Measurements from ENCODE around the gene KCNT1.

KCNT1 gene

GRCh38 chr9:135788576-135789300 lies 86.8 kb downstream of the KCNT1 start:
- Histone ChIP-seq H3K79me1 (ENCODE audit: low read depth, low read length) (no peaks in the 10 kb centered on the region), H3K27me3 (ENCODE audit: control insufficient read depth in 3 of 3, insufficient read depth in 3 of 3, low read depth in 1 of 3, low read length in 3 of 3) (peaks cover 0 to 48% (median 0%) of the 10 kb centered on the region in 3 experiments), H3K4ac (ENCODE audit: low read length) (no peak overlapping the region), H4K91ac (ENCODE audit: low read depth, low read length, poor library complexity) (no peak overlapping the region), H2BK5ac (ENCODE audit: low read length) (peak overlapping the region; percentile 75), H2AFZ (ENCODE audit: low read length) (no peak overlapping the region), H3K9me3 (replicated peaks in 1 of 2; ENCODE audit: control insufficient read depth in 2 of 2, insufficient read depth in 1 of 2, low read depth in 1 of 2, low read length in 2 of 2) (no peaks in the 10 kb centered on the region), H2BK15ac (ENCODE audit: low read length) (peak overlapping the region; percentile 67), H2BK12ac (ENCODE audit: low read length) (peak overlapping the region; percentile 90), H4K8ac (ENCODE audit: low read depth, low read length) (peak overlapping the region; percentile 17), H3K36me3 (replicated peaks in 1 of 2; ENCODE audit: control insufficient read depth in 2 of 2, insufficient read depth in 2 of 2, low read length in 2 of 2) (no peaks in the 10 kb centered on the region), H3K9ac (ENCODE audit: low read depth, low read length, poor library complexity) (no peak overlapping the region), H2BK120ac (ENCODE audit: low read depth, low read length) (no peak overlapping the region), H3K27ac (replicated peaks; ENCODE audit: low read length) (no peak overlapping the region), H3K14ac (ENCODE audit: low read length) (peak overlapping the region; percentile 38), H3K4me3 (ENCODE audit: low read length in 2 of 2) (no peak overlapping the region), H3K23ac (ENCODE audit: low read depth, low read length, poor library complexity) (no peak overlapping the region), H3K4me1 (ENCODE audit: control insufficient read depth in 2 of 2, insufficient read depth in 1 of 2, low read depth in 1 of 2, low read length in 2 of 2) (no peaks in the 10 kb centered on the region), H2AK5ac (ENCODE audit: low read depth, low read length) (peak overlapping the region; percentile 6), H3K4me2 (ENCODE audit: insufficient read depth, low read length, poor library complexity, severe bottlenecking) (no peak overlapping the region), H3K18ac (ENCODE audit: low read length) (peak overlapping the region; percentile 91)
- WGBS, 2 donors (ENCODE audit: extremely low coverage in 2 of 2, insufficient read length in 2 of 2, insufficient replicate concordance in 1 of 2) = no CpG with 5 or more reads among the region's 36 CpGs
- DNase-seq (ENCODE audit: low spot score) = no peak

GRCh38 chr9:135789838-135790291 lies 87.9 kb downstream of the KCNT1 start:
- Histone ChIP-seq H2AFZ (ENCODE audit: low read length) (no peak overlapping the region), H3K4ac (ENCODE audit: low read length) (no peak overlapping the region), H3K4me3 (ENCODE audit: low read length in 2 of 2) (no peak overlapping the region), H3K27me3 (ENCODE audit: control insufficient read depth in 3 of 3, insufficient read depth in 3 of 3, low read depth in 1 of 3, low read length in 3 of 3) (peaks cover 0 to 55% (median 0%) of the 10 kb centered on the region in 3 experiments), H3K9ac (ENCODE audit: low read depth, low read length, poor library complexity) (no peak overlapping the region), H2BK12ac (ENCODE audit: low read length) (no peak overlapping the region), H2AK5ac (ENCODE audit: low read depth, low read length) (peak overlapping the region; percentile 63), H3K18ac (ENCODE audit: low read length) (peak overlapping the region; percentile 17), H4K91ac (ENCODE audit: low read depth, low read length, poor library complexity) (no peak overlapping the region), H2BK15ac (ENCODE audit: low read length) (peak overlapping the region; percentile 14), H4K8ac (ENCODE audit: low read depth, low read length) (no peak overlapping the region), H3K79me1 (ENCODE audit: low read depth, low read length) (no peaks in the 10 kb centered on the region), H3K9me3 (replicated peaks in 1 of 2; ENCODE audit: control insufficient read depth in 2 of 2, insufficient read depth in 1 of 2, low read depth in 1 of 2, low read length in 2 of 2) (no peaks in the 10 kb centered on the region), H3K36me3 (replicated peaks in 1 of 2; ENCODE audit: control insufficient read depth in 2 of 2, insufficient read depth in 2 of 2, low read length in 2 of 2) (no peaks in the 10 kb centered on the region), H3K23ac (ENCODE audit: low read depth, low read length, poor library complexity) (no peak overlapping the region), H2BK5ac (ENCODE audit: low read length) (peak overlapping the region; percentile 35), H2BK120ac (ENCODE audit: low read depth, low read length) (no peak overlapping the region), H3K4me1 (ENCODE audit: control insufficient read depth in 2 of 2, insufficient read depth in 1 of 2, low read depth in 1 of 2, low read length in 2 of 2) (no peaks in the 10 kb centered on the region), H3K27ac (replicated peaks; ENCODE audit: low read length) (no peak overlapping the region), H3K14ac (ENCODE audit: low read length) (no peak overlapping the region), H3K4me2 (ENCODE audit: insufficient read depth, low read length, poor library complexity, severe bottlenecking) (no peak overlapping the region)
- no CpG with 5 or more reads among the region's 13 CpGs for WGBS, 2 donors (ENCODE audit: extremely low coverage in 2 of 2, insufficient read length in 2 of 2, insufficient replicate concordance in 1 of 2)
- no peak for DNase-seq (ENCODE audit: low spot score)

GRCh38 chr9:135790356-135790755 lies 88.4 kb downstream of the KCNT1 start:
- Histone ChIP-seq H2BK120ac (ENCODE audit: low read depth, low read length) (no peak overlapping the region), H3K4me1 (ENCODE audit: control insufficient read depth in 2 of 2, insufficient read depth in 1 of 2, low read depth in 1 of 2, low read length in 2 of 2) (no peaks in the 10 kb centered on the region), H3K36me3 (replicated peaks in 1 of 2; ENCODE audit: control insufficient read depth in 2 of 2, insufficient read depth in 2 of 2, low read length in 2 of 2) (no peaks in the 10 kb centered on the region), H3K79me1 (ENCODE audit: low read depth, low read length) (no peaks in the 10 kb centered on the region), H4K91ac (ENCODE audit: low read depth, low read length, poor library complexity) (no peak overlapping the region), H2BK15ac (ENCODE audit: low read length) (peak overlapping the region; percentile 14), H3K18ac (ENCODE audit: low read length) (peak overlapping the region; percentile 5), H3K14ac (ENCODE audit: low read length) (no peak overlapping the region), H3K27ac (replicated peaks; ENCODE audit: low read length) (no peak overlapping the region), H4K8ac (ENCODE audit: low read depth, low read length) (no peak overlapping the region), H3K23ac (ENCODE audit: low read depth, low read length, poor library complexity) (no peak overlapping the region), H3K4me2 (ENCODE audit: insufficient read depth, low read length, poor library complexity, severe bottlenecking) (no peak overlapping the region), H3K4ac (ENCODE audit: low read length) (no peak overlapping the region), H3K4me3 (ENCODE audit: low read length in 2 of 2) (no peak overlapping the region), H2AK5ac (ENCODE audit: low read depth, low read length) (no peak overlapping the region), H3K9me3 (replicated peaks in 1 of 2; ENCODE audit: control insufficient read depth in 2 of 2, insufficient read depth in 1 of 2, low read depth in 1 of 2, low read length in 2 of 2) (no peaks in the 10 kb centered on the region), H2BK5ac (ENCODE audit: low read length) (peak overlapping the region; percentile 35), H3K9ac (ENCODE audit: low read depth, low read length, poor library complexity) (no peak overlapping the region), H2AFZ (ENCODE audit: low read length) (no peak overlapping the region), H3K27me3 (ENCODE audit: control insufficient read depth in 3 of 3, insufficient read depth in 3 of 3, low read depth in 1 of 3, low read length in 3 of 3) (peaks cover 0 to 53% (median 0%) of the 10 kb centered on the region in 3 experiments), H2BK12ac (ENCODE audit: low read length) (no peak overlapping the region)
- no peak for DNase-seq (ENCODE audit: low spot score)
- no CpG with 5 or more reads among the region's 10 CpGs for WGBS, 2 donors (ENCODE audit: extremely low coverage in 2 of 2, insufficient read length in 2 of 2, insufficient replicate concordance in 1 of 2)

GRCh38 chr9:135790850-135791249 lies 88.9 kb downstream of the KCNT1 start:
- Histone ChIP-seq H3K14ac (ENCODE audit: low read length) (no peak overlapping the region), H3K36me3 (replicated peaks in 1 of 2; ENCODE audit: control insufficient read depth in 2 of 2, insufficient read depth in 2 of 2, low read length in 2 of 2) (no peaks in the 10 kb centered on the region), H2AFZ (ENCODE audit: low read length) (no peak overlapping the region), H4K8ac (ENCODE audit: low read depth, low read length) (no peak overlapping the region), H3K27me3 (ENCODE audit: control insufficient read depth in 3 of 3, insufficient read depth in 3 of 3, low read depth in 1 of 3, low read length in 3 of 3) (peaks cover 0 to 53% (median 0%) of the 10 kb centered on the region in 3 experiments), H2BK120ac (ENCODE audit: low read depth, low read length) (no peak overlapping the region), H3K9ac (ENCODE audit: low read depth, low read length, poor library complexity) (no peak overlapping the region), H2BK12ac (ENCODE audit: low read length) (no peak overlapping the region), H3K27ac (replicated peaks; ENCODE audit: low read length) (no peak overlapping the region), H3K4me1 (ENCODE audit: control insufficient read depth in 2 of 2, insufficient read depth in 1 of 2, low read depth in 1 of 2, low read length in 2 of 2) (no peaks in the 10 kb centered on the region), H3K4me3 (ENCODE audit: low read length in 2 of 2) (no peak overlapping the region), H2BK5ac (ENCODE audit: low read length) (no peak overlapping the region), H3K9me3 (replicated peaks in 1 of 2; ENCODE audit: control insufficient read depth in 2 of 2, insufficient read depth in 1 of 2, low read depth in 1 of 2, low read length in 2 of 2) (no peaks in the 10 kb centered on the region), H3K23ac (ENCODE audit: low read depth, low read length, poor library complexity) (peak overlapping the region; percentile 80), H3K18ac (ENCODE audit: low read length) (no peak overlapping the region), H3K4me2 (ENCODE audit: insufficient read depth, low read length, poor library complexity, severe bottlenecking) (no peak overlapping the region), H3K79me1 (ENCODE audit: low read depth, low read length) (no peaks in the 10 kb centered on the region), H2BK15ac (ENCODE audit: low read length) (peak overlapping the region; percentile 14), H3K4ac (ENCODE audit: low read length) (no peak overlapping the region), H4K91ac (ENCODE audit: low read depth, low read length, poor library complexity) (no peak overlapping the region), H2AK5ac (ENCODE audit: low read depth, low read length) (no peak overlapping the region)
- DNase-seq (ENCODE audit: low spot score) = no peak
- no CpG with 5 or more reads among the region's 11 CpGs for WGBS, 2 donors (ENCODE audit: extremely low coverage in 2 of 2, insufficient read length in 2 of 2, insufficient replicate concordance in 1 of 2)
